ENCODE data around the gene EXOC4.
A peak's percentile ranks its signal among the peaks of the same experiment; 100 is the strongest.

Gene EXOC4

GRCh38 chr7:134013249-134013648 lies 760.4 kb downstream of the EXOC4 start:
- H3K36me3 ChIP-seq (ENCODE audit: insufficient read depth, insufficient read length, low read length) = no peaks in the 10 kb centered on the region
- no peak for DNase-seq (ENCODE audit: low read depth, low spot score)
- H3K9ac ChIP-seq (ENCODE audit: insufficient read length, low read depth) = no peak overlapping the region
- no peaks in the 10 kb centered on the region for H3K9me3 ChIP-seq (ENCODE audit: insufficient read depth, low read length)
- H3K27me3 ChIP-seq (ENCODE audit: insufficient read depth, insufficient read length) = no peaks in the 10 kb centered on the region
- H3K4me3 ChIP-seq (ENCODE audit: insufficient read length, low read depth) = no peak overlapping the region
- TF ChIP-seq ZNF274 (IDR thresholded peaks at IDR 0.05; ENCODE audit: low read depth, low read length) = no peak
- TF ChIP-seq SUZ12 (IDR thresholded peaks at IDR 0.05; ENCODE audit: extremely low read depth, insufficient read depth, insufficient read length) = no peak
- TF ChIP-seq YY1 (IDR thresholded peaks at IDR 0.05; ENCODE audit: insufficient read depth, insufficient read length) = no peak
- no peaks in the 10 kb centered on the region for H3K4me1 ChIP-seq (ENCODE audit: insufficient read depth, insufficient read length)

- H3K27me3 ChIP-seq (ENCODE audit: insufficient read depth, insufficient read length) = no peaks in the 10 kb centered on the region
- TF ChIP-seq SUZ12 (IDR thresholded peaks at IDR 0.05; ENCODE audit: extremely low read depth, insufficient read depth, insufficient read length) = no peak
- TF ChIP-seq YY1 (IDR thresholded peaks at IDR 0.05; ENCODE audit: insufficient read depth, insufficient read length) = no peak
- no peak for TF ChIP-seq ZNF274 (IDR thresholded peaks at IDR 0.05; ENCODE audit: low read depth, low read length)
- H3K9me3 ChIP-seq (ENCODE audit: insufficient read depth, low read length) = no peaks in the 10 kb centered on the region
- H3K4me3 ChIP-seq (ENCODE audit: insufficient read length, low read depth) = no peak overlapping the region
- no peaks in the 10 kb centered on the region for H3K4me1 ChIP-seq (ENCODE audit: insufficient read depth, insufficient read length)
- no peak overlapping the region for H3K9ac ChIP-seq (ENCODE audit: insufficient read length, low read depth)
- DNase-seq (ENCODE audit: low read depth, low spot score) = no peak
- H3K36me3 ChIP-seq (ENCODE audit: insufficient read depth, insufficient read length, low read length) = no peaks in the 10 kb centered on the region
Measured at GRCh38 chr7:134014935-134015334, 762.1 kb downstream of the EXOC4 start.

GRCh38 chr7:134016223-134016941 lies 763.5 kb downstream of the EXOC4 start:
- no peaks in the 10 kb centered on the region for H3K9me3 ChIP-seq (ENCODE audit: insufficient read depth, low read length)
- H3K27me3 ChIP-seq (ENCODE audit: insufficient read depth, insufficient read length) = no peaks in the 10 kb centered on the region
- H3K9ac ChIP-seq (ENCODE audit: insufficient read length, low read depth) = no peak overlapping the region
- H3K4me1 ChIP-seq (ENCODE audit: insufficient read depth, insufficient read length) = no peaks in the 10 kb centered on the region
- H3K36me3 ChIP-seq (ENCODE audit: insufficient read depth, insufficient read length, low read length) = no peaks in the 10 kb centered on the region
- no peak for TF ChIP-seq YY1 (IDR thresholded peaks at IDR 0.05; ENCODE audit: insufficient read depth, insufficient read length)
- no peak for TF ChIP-seq ZNF274 (IDR thresholded peaks at IDR 0.05; ENCODE audit: low read depth, low read length)
- no peak for TF ChIP-seq SUZ12 (IDR thresholded peaks at IDR 0.05; ENCODE audit: extremely low read depth, insufficient read depth, insufficient read length)
- H3K4me3 ChIP-seq (ENCODE audit: insufficient read length, low read depth) = no peak overlapping the region
- peak; percentile 39 for DNase-seq (ENCODE audit: low read depth, low spot score)

- H3K4me1 ChIP-seq (ENCODE audit: insufficient read depth, insufficient read length) = no peaks in the 10 kb centered on the region
- no peaks in the 10 kb centered on the region for H3K36me3 ChIP-seq (ENCODE audit: insufficient read depth, insufficient read length, low read length)
- no peaks in the 10 kb centered on the region for H3K27me3 ChIP-seq (ENCODE audit: insufficient read depth, insufficient read length)
- no peaks in the 10 kb centered on the region for H3K9me3 ChIP-seq (ENCODE audit: insufficient read depth, low read length)
- no peak overlapping the region for H3K4me3 ChIP-seq (ENCODE audit: insufficient read length, low read depth)
- no peak for TF ChIP-seq ZNF274 (IDR thresholded peaks at IDR 0.05; ENCODE audit: low read depth, low read length)
- TF ChIP-seq SUZ12 (IDR thresholded peaks at IDR 0.05; ENCODE audit: extremely low read depth, insufficient read depth, insufficient read length) = no peak
- no peak for TF ChIP-seq YY1 (IDR thresholded peaks at IDR 0.05; ENCODE audit: insufficient read depth, insufficient read length)
- no peak for DNase-seq (ENCODE audit: low read depth, low spot score)
- H3K9ac ChIP-seq (ENCODE audit: insufficient read length, low read depth) = no peak overlapping the region
Measured at GRCh38 chr7:134016942-134017303, 764.0 kb downstream of the EXOC4 start.

GRCh38 chr7:134018306-134018705 lies 765.4 kb downstream of the EXOC4 start:
- H3K9me3 ChIP-seq (ENCODE audit: insufficient read depth, low read length) = no peaks in the 10 kb centered on the region
- H3K9ac ChIP-seq (ENCODE audit: insufficient read length, low read depth) = no peak overlapping the region
- no peaks in the 10 kb centered on the region for H3K36me3 ChIP-seq (ENCODE audit: insufficient read depth, insufficient read length, low read length)
- no peak overlapping the region for H3K4me3 ChIP-seq (ENCODE audit: insufficient read length, low read depth)
- TF ChIP-seq ZNF274 (IDR thresholded peaks at IDR 0.05; ENCODE audit: low read depth, low read length) (no peak), SUZ12 (IDR thresholded peaks at IDR 0.05; ENCODE audit: extremely low read depth, insufficient read depth, insufficient read length) (no peak), YY1 (IDR thresholded peaks at IDR 0.05; ENCODE audit: insufficient read depth, insufficient read length) (no peak)
- no peaks in the 10 kb centered on the region for H3K4me1 ChIP-seq (ENCODE audit: insufficient read depth, insufficient read length)
- DNase-seq (ENCODE audit: low read depth, low spot score) = no peak
- H3K27me3 ChIP-seq (ENCODE audit: insufficient read depth, insufficient read length) = no peaks in the 10 kb centered on the region

- Histone ChIP-seq H3K36me3 (ENCODE audit: insufficient read depth, insufficient read length, low read length) (no peaks in the 10 kb centered on the region), H3K9ac (ENCODE audit: insufficient read length, low read depth) (no peak overlapping the region), H3K27me3 (ENCODE audit: insufficient read depth, insufficient read length) (no peaks in the 10 kb centered on the region), H3K9me3 (ENCODE audit: insufficient read depth, low read length) (no peaks in the 10 kb centered on the region), H3K4me3 (ENCODE audit: insufficient read length, low read depth) (no peak overlapping the region), H3K4me1 (ENCODE audit: insufficient read depth, insufficient read length) (no peaks in the 10 kb centered on the region)
- DNase-seq (ENCODE audit: low read depth, low spot score) = no peak
- no peak for TF ChIP-seq YY1 (IDR thresholded peaks at IDR 0.05; ENCODE audit: insufficient read depth, insufficient read length)
- TF ChIP-seq SUZ12 (IDR thresholded peaks at IDR 0.05; ENCODE audit: extremely low read depth, insufficient read depth, insufficient read length) = no peak
- no peak for TF ChIP-seq ZNF274 (IDR thresholded peaks at IDR 0.05; ENCODE audit: low read depth, low read length)
Measured at GRCh38 chr7:134019251-134019650, 766.4 kb downstream of the EXOC4 start.

- Histone ChIP-seq H3K9me3 (ENCODE audit: insufficient read depth, low read length) (no peaks in the 10 kb centered on the region), H3K9ac (ENCODE audit: insufficient read length, low read depth) (no peak overlapping the region), H3K4me3 (ENCODE audit: insufficient read length, low read depth) (no peak overlapping the region), H3K27me3 (ENCODE audit: insufficient read depth, insufficient read length) (no peaks in the 10 kb centered on the region), H3K4me1 (ENCODE audit: insufficient read depth, insufficient read length) (no peaks in the 10 kb centered on the region), H3K36me3 (ENCODE audit: insufficient read depth, insufficient read length, low read length) (no peaks in the 10 kb centered on the region)
- no peak for DNase-seq (ENCODE audit: low read depth, low spot score)
- TF ChIP-seq YY1 (IDR thresholded peaks at IDR 0.05; ENCODE audit: insufficient read depth, insufficient read length) (no peak), SUZ12 (IDR thresholded peaks at IDR 0.05; ENCODE audit: extremely low read depth, insufficient read depth, insufficient read length) (no peak), ZNF274 (IDR thresholded peaks at IDR 0.05; ENCODE audit: low read depth, low read length) (no peak)
Measured at GRCh38 chr7:134021836-134022235, 769.0 kb downstream of the EXOC4 start.

Data from NT2/D1 (cell line).